Panc1 (cell line): ENCODE measurements around the gene SLC4A1AP. TPM values are rescaled to one million over a fixed set of nuclear protein-coding genes. Genes with fewer than 3 reads are reported as not detected.

ENCODE experiments used
- ATAC-seq: fragments of 200-7000 bp; cut with Tn5 transposase; 2 replicates; pipeline ENCODE4 v1.9.1; 2020; ENCODE audit warnings: mild to moderate bottlenecking, moderate library complexity
- BruUV-seq: library from RNA; stranded (reverse); fragments of 400-500 nt; replicated peaks from 2 replicates; lab custom pipeline; 2021; lab: Mats Ljungman, UMichigan
- CTCF ChIA-PET: fragments of 300-600 bp; sonication (Branson Sonifier 250); formaldehyde crosslinking; loops from one replicate; lab custom pipeline; 2022; ENCODE audit warnings: antibody characterized with exemption; lab: Charles Lee
- POLR2A ChIA-PET: fragments of 300-600 bp; sonication (Branson Sonifier 250); formaldehyde crosslinking; loops from one replicate; lab custom pipeline; 2022; ENCODE audit warnings: antibody characterized with exemption; lab: Charles Lee
- DNase-seq: peaks from one replicate; pipeline ENCODE4 v3.0.0-alpha.2; 2010; ENCODE audit warnings: low read depth, low spot score
- H3K27ac ChIP-seq: 2 replicates; pipeline ENCODE4 v1.5.1; 2011; ENCODE audit warnings: mild to moderate bottlenecking, low read length, inconsistent platforms
- H3K27me3 ChIP-seq: fragments of 200-500 bp; sonication (Bioruptor generic); 2 replicates; pipeline ENCODE4 v1.6.0; 2014; ENCODE audit warnings: low read length, inconsistent platforms; ENCODE audit not compliant: control insufficient read depth, insufficient read depth
- H3K36me3 ChIP-seq: fragments of 200-500 bp; sonication (Bioruptor generic); 2 replicates; pipeline ENCODE4 v1.5.1; 2014; ENCODE audit warnings: inconsistent platforms, mild to moderate bottlenecking, low read length, moderate library complexity; ENCODE audit not compliant: control insufficient read depth, insufficient read depth
- H3K4me1 ChIP-seq: 2 replicates; pipeline ENCODE4 v1.5.1; 2011; ENCODE audit warnings: inconsistent platforms, mild to moderate bottlenecking, low read length, moderate library complexity; ENCODE audit not compliant: control insufficient read depth, insufficient read depth
- H3K4me3 ChIP-seq, 2 experiments: 2 replicates each; pipeline ENCODE4 v1.5.1; 2011 to 2012; ENCODE audit warnings: low read depth in 2 of 2, low read length in 2 of 2, mild to moderate bottlenecking in 2 of 2, inconsistent platforms in 1 of 2, moderate library complexity in 1 of 2
- H3K9me3 ChIP-seq: fragments of 200-500 bp; sonication (Bioruptor generic); 2 replicates; pipeline ENCODE4 v1.5.1; 2014; ENCODE audit warnings: low read depth, mild to moderate bottlenecking, inconsistent platforms, low read length, moderate library complexity; ENCODE audit not compliant: control insufficient read depth, insufficient read depth
- POLR2AphosphoS5 ChIP-seq: IDR thresholded peaks from 2 replicates; pipeline ENCODE4 v1.6.1; 2012; ENCODE audit warnings: mild to moderate bottlenecking, low read depth, low read length, moderate library complexity
- SIN3A ChIP-seq: IDR thresholded peaks from 2 replicates; pipeline ENCODE4 v1.6.1; 2012; ENCODE audit warnings: low read depth, mild to moderate bottlenecking, low read length, moderate library complexity, borderline replicate concordance; ENCODE audit not compliant: insufficient read depth
- TCF7L2 ChIP-seq: IDR thresholded peaks from 2 replicates; pipeline ENCODE4 v1.6.1; 2011; ENCODE audit warnings: mild to moderate bottlenecking, low read depth, low read length, inconsistent platforms
- in situ Hi-C: cut with HindIII; loops from 2 replicates; pipeline ENCODE4 v1.10.0; 2016; ENCODE audit warnings: low sequenced_read_pairs, low pct_unique_long_range_greater_than_20kb
- intact Hi-C: fragments of 100-400 bp; cut with micrococcal nuclease; formaldehyde crosslinking; loops from one replicate; pipeline ENCODE4 v1.10.0; 2022; ENCODE audit not compliant: unreplicated experiment
- total RNA-seq: library from RNA; stranded (reverse); gene quantifications from one replicate; pipeline ENCODE4 v1.2.1, GENCODE V29; 2021; ENCODE audit not compliant: unreplicated experiment
- TF ChIP-seq, protein P1 (sequence below), 2 experiments: IDR thresholded peaks; 2 replicates each; pipeline ENCODE4 v1.6.1; 2011 to 2012; ENCODE audit warnings: low read depth in 2 of 2, control low read depth in 1 of 2, low read length in 1 of 2, mild to moderate bottlenecking in 1 of 2, moderate library complexity in 1 of 2; ENCODE audit not compliant: insufficient read depth in 1 of 2
- TF ChIP-seq, protein P2 (sequence below): fragments of 450-650 bp; IDR thresholded peaks from 2 replicates; pipeline ENCODE4 v1.5.1; 2017; ENCODE audit warnings: mild to moderate bottlenecking

SLC4A1AP gene
- total RNA-seq, 1 experiment from 2014 or later, result 22.2 TPM

DNA sequence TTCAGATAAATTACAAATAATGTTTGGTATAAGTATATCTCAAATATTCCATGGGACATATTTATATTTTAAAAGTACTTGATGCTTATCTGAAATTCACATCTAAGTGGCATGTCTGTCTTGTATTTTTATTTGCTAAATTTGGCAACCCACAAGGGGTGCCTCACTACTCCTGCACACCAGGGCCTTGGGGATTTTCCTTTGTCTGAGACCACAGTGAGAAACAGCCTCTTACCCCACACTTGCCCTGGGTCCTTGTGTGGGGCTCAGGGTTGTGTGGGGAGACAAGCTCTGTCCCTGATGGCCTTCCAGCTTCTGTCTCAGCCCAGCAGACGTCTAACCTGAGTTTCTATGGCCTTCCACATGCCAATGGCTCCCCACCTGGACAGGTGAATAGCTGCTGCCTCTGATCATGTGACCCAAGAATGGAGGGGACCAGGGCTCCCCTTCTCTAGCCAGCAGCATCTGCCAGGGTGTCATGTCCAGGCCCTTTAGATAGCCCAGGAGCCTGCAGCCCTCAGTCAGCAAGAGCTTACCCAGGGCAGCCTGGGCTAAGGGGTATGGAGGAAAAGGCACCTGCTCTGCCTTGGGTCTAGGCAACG is 58.3 kb downstream of the SLC4A1AP start:
- no peaks in the 10 kb centered on the region for H3K9me3 ChIP-seq
- no peak overlapping the region for H3K27ac ChIP-seq
- H3K27me3 ChIP-seq, result no peaks in the 10 kb centered on the region
- ATAC-seq (no peak), DNase-seq (no peak)
- TF ChIP-seq TCF7L2 (no peak), SIN3A (no peak), POLR2AphosphoS5 (no peak)
- TF ChIP-seq, protein P1, sequence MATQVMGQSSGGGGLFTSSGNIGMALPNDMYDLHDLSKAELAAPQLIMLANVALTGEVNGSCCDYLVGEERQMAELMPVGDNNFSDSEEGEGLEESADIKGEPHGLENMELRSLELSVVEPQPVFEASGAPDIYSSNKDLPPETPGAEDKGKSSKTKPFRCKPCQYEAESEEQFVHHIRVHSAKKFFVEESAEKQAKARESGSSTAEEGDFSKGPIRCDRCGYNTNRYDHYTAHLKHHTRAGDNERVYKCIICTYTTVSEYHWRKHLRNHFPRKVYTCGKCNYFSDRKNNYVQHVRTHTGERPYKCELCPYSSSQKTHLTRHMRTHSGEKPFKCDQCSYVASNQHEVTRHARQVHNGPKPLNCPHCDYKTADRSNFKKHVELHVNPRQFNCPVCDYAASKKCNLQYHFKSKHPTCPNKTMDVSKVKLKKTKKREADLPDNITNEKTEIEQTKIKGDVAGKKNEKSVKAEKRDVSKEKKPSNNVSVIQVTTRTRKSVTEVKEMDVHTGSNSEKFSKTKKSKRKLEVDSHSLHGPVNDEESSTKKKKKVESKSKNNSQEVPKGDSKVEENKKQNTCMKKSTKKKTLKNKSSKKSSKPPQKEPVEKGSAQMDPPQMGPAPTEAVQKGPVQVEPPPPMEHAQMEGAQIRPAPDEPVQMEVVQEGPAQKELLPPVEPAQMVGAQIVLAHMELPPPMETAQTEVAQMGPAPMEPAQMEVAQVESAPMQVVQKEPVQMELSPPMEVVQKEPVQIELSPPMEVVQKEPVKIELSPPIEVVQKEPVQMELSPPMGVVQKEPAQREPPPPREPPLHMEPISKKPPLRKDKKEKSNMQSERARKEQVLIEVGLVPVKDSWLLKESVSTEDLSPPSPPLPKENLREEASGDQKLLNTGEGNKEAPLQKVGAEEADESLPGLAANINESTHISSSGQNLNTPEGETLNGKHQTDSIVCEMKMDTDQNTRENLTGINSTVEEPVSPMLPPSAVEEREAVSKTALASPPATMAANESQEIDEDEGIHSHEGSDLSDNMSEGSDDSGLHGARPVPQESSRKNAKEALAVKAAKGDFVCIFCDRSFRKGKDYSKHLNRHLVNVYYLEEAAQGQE (IDR thresholded peaks at IDR 0.05; ENCODE audit: insufficient read depth in 1 of 2, low read depth in 2 of 2, low read length in 1 of 2), result no peak
- TF ChIP-seq, protein P2, sequence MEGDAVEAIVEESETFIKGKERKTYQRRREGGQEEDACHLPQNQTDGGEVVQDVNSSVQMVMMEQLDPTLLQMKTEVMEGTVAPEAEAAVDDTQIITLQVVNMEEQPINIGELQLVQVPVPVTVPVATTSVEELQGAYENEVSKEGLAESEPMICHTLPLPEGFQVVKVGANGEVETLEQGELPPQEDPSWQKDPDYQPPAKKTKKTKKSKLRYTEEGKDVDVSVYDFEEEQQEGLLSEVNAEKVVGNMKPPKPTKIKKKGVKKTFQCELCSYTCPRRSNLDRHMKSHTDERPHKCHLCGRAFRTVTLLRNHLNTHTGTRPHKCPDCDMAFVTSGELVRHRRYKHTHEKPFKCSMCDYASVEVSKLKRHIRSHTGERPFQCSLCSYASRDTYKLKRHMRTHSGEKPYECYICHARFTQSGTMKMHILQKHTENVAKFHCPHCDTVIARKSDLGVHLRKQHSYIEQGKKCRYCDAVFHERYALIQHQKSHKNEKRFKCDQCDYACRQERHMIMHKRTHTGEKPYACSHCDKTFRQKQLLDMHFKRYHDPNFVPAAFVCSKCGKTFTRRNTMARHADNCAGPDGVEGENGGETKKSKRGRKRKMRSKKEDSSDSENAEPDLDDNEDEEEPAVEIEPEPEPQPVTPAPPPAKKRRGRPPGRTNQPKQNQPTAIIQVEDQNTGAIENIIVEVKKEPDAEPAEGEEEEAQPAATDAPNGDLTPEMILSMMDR, result no peak
- POLR2A ChIA-PET, result interaction anchor here (0.6 kb wide), 1 partner anchor 68 kb away, joined by 3 read pairs; no protein-coding TSS in a partner anchor
- intact Hi-C loops, result no loop called here
- no peak overlapping the region for H3K4me3 ChIP-seq
- no peaks in the 10 kb centered on the region for H3K36me3 ChIP-seq
- H3K4me1 ChIP-seq, result peaks cover 11% of the 10 kb centered on the region
- CTCF ChIA-PET, result interaction anchor here (0.6 kb wide), 1 partner anchor 679 kb away, joined by 3 read pairs; no protein-coding TSS in a partner anchor
- no TSS peak for BruUV-seq
- in situ Hi-C loops, result no loop called here

DNA sequence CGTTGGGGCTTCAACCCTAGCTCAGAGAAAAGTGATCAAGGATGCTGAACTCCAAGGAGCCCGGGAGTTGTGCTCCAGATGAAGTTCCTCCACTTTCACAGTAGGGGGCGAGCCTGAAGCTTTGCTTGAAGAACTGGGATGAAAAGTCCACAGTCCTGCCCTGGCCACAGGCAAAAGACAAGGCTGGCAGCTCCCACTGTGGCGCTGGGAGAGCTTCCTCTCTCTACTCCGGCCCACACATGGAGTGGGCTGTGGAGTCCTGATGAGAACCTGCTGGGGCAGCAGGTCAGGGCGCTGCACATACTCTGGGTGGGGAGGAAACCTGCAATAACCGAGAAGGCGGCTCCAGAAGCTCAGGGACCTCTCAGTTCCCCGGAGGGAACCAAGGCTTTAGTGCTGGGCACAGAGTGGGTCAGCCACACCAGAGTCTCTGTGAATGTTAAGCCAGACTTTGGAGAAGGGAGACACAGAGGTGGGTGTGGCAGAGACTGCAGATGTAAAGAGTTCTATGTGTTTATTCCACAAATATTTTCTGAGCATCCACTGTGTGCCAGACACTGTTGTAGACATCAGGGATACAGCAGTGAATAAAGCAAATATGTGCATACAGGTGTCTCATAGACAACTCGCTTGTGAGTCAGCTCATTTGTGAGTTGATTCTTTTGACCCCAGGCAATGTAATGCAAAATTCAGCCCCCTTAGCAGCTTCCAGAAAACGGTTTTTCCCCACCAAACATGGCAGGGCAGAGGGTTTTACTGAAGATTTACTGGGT is 59.9 kb downstream of the SLC4A1AP start:
- H3K4me1 ChIP-seq, result peaks cover 6% of the 10 kb centered on the region; the same call in 1 of the 2 replicates
- CTCF ChIA-PET, result interaction anchor here (0.5 to 1.8 kb wide), 11 partner anchors 17 to 1481 kb away, joined by 3 to 9 read pairs (median 4); no protein-coding TSS in a partner anchor
- H3K27ac ChIP-seq, result no peak overlapping the region

More for the DNA sequence above, 59.9 kb downstream of the SLC4A1AP start:
- no peaks in the 10 kb centered on the region for H3K9me3 ChIP-seq
- DNase-seq, result no peak
- no TSS peak for BruUV-seq
- POLR2A ChIA-PET, result interaction anchor here (0.6 kb wide), 1 partner anchor 634 kb away, joined by 7 read pairs; no protein-coding TSS in a partner anchor
- in situ Hi-C loops (no loop called here), intact Hi-C loops (no loop called here)
- no peaks in the 10 kb centered on the region for H3K27me3 ChIP-seq
- peak; percentile 84 for ATAC-seq
- TF ChIP-seq, protein P2, result peak; percentile 93
- TF ChIP-seq, protein P1 (IDR thresholded peaks at IDR 0.05; ENCODE audit: insufficient read depth in 1 of 2, low read depth in 2 of 2, low read length in 1 of 2), result no peak
- H3K4me3 ChIP-seq, result no peak overlapping the region
- H3K36me3 ChIP-seq, result no peaks in the 10 kb centered on the region
